HepG2 (cell line): ENCODE measurements around the gene CDH22. TPM values are rescaled to one million over a fixed set of nuclear protein-coding genes. Genes with fewer than 3 reads are reported as not detected.

ENCODE experiments used
- ATAC-seq: fragments of 200-7000 bp; cut with Tn5 transposase; 3 replicates; pipeline ENCODE4 v1.9.1; 2020; ENCODE audit warnings: mild to moderate bottlenecking, moderate library complexity
- BruUV-seq: library from RNA; stranded (reverse); fragments of 400-500 nt; replicated peaks from 2 replicates; lab custom pipeline; 2021; lab: Mats Ljungman, UMichigan
- CTCF ChIA-PET: fragments of 300-600 bp; formaldehyde crosslinking; extraction: SDS; loops from one replicate; lab custom pipeline; 2021; ENCODE audit warnings: low total read pairs, inconsistent platforms, low intra/inter-chr PET ratio; lab: Yijun Ruan, JAX
- POLR2A ChIA-PET: fragments of 350-600 bp; sonication (Branson Sonifier 250); formaldehyde crosslinking; loops from one replicate; lab custom pipeline; 2020; ENCODE audit warnings: antibody characterized with exemption, inconsistent platforms; lab: Yijun Ruan, JAX
- DNase-seq: peaks from one replicate; pipeline ENCODE4 v3.0.0-alpha.2; 2015; ENCODE audit warnings: low spot score
- FAIRE-seq: peaks from 3 replicates; lab custom pipeline; 2011; peaks lifted over from hg19 to GRCh38; lab: Jason Lieb, UNC
- H2AFZ ChIP-seq: one replicate; pipeline ENCODE4 v1.6.1; 2011; ENCODE audit warnings: low read length, inconsistent platforms
- H3K27ac ChIP-seq: fragments of 300-600 bp; 3 replicates; pipeline ENCODE4 v1.8.0; 2011; ENCODE audit warnings: mixed run types, mild to moderate bottlenecking, mixed read lengths, low read length, inconsistent platforms; ENCODE audit not compliant: insufficient read depth; ENCODE audit errors: extremely low read length
- H3K27me3 ChIP-seq, 2 experiments: fragments of 200-600 bp in 1 of 2; 2 replicates in 1 of 2; 3 replicates in 1 of 2; pipeline versions ENCODE4 v1.6.0 to v1.8.0; 2011; ENCODE audit warnings: low read length in 2 of 2, mild to moderate bottlenecking in 2 of 2, moderate library complexity in 2 of 2, inconsistent platforms in 1 of 2; ENCODE audit not compliant: insufficient read depth in 2 of 2, control insufficient read depth in 1 of 2
- H3K36me3 ChIP-seq, 2 experiments: fragments of 200-600 bp in 1 of 2; replicated peaks in 1 of 2; 2 replicates in 1 of 2; 3 replicates in 1 of 2; pipeline versions ENCODE4 v1.5.1 to v1.8.0; 2011; ENCODE audit warnings: low read length in 2 of 2, inconsistent platforms in 1 of 2; ENCODE audit not compliant: insufficient read depth in 2 of 2, control insufficient read depth in 1 of 2
- H3K4me1 ChIP-seq: 2 replicates; pipeline ENCODE4 v1.5.1; 2012; ENCODE audit warnings: low read length, inconsistent platforms; ENCODE audit not compliant: insufficient read depth
- H3K4me2 ChIP-seq: 2 replicates; pipeline ENCODE4 v1.6.0; 2011; ENCODE audit warnings: low read depth, low read length, inconsistent platforms
- H3K4me3 ChIP-seq, 3 experiments: fragments of 200-600 bp in 1 of 3; sonication (generic), shearing (Covaris generic) in 1 of 3; replicated peaks in 1 of 3; 2 replicates each; pipeline ENCODE4 v1.5.1; 2011 to 2016; ENCODE audit warnings: low read length in 3 of 3, inconsistent platforms in 2 of 3, low read depth in 2 of 3, mild to moderate bottlenecking in 2 of 3, control low read depth in 1 of 3, mixed read lengths in 1 of 3; ENCODE audit not compliant: insufficient read depth in 1 of 3
- H3K79me2 ChIP-seq: one replicate; pipeline ENCODE4 v1.6.1; 2011; ENCODE audit warnings: low read length, inconsistent platforms; ENCODE audit not compliant: insufficient read depth
- H3K9ac ChIP-seq: 2 replicates; pipeline ENCODE4 v1.6.0; 2011; ENCODE audit warnings: mild to moderate bottlenecking, low read depth, low read length, inconsistent platforms; ENCODE audit not compliant: insufficient read depth
- H3K9me3 ChIP-seq: 2 replicates; pipeline ENCODE4 v1.5.1; 2012; ENCODE audit warnings: mild to moderate bottlenecking, low read length
- H4K20me1 ChIP-seq: 2 replicates; pipeline ENCODE4 v1.6.0; 2011; ENCODE audit warnings: inconsistent platforms, mild to moderate bottlenecking, low read length, moderate library complexity; ENCODE audit not compliant: insufficient read depth
- CEBPB ChIP-seq: IDR thresholded peaks from 2 replicates; pipeline ENCODE4 v1.6.1; 2011; ENCODE audit warnings: low read depth, low read length, improper control_type of control experiment, borderline replicate concordance
- CEBPG ChIP-seq: IDR thresholded peaks from 2 replicates; pipeline ENCODE4 v1.6.1; 2016
- GATAD2A ChIP-seq: IDR thresholded peaks from 2 replicates; pipeline ENCODE4 v1.6.1; 2016
- IRX3 ChIP-seq: sonication (generic); formaldehyde crosslinking; IDR thresholded peaks from 2 replicates; pipeline ENCODE4 v1.8.1; 2023; ENCODE audit warnings: mild to moderate bottlenecking, low read depth, missing genetic modification reagents, borderline replicate concordance
- MED13 ChIP-seq: sonication (generic); formaldehyde crosslinking; IDR thresholded peaks from 2 replicates; pipeline ENCODE4 v1.5.0; 2020; ENCODE audit warnings: missing genetic modification reagents
- PCBP1 ChIP-seq: fragments of 200-400 bp; formaldehyde crosslinking; IDR thresholded peaks from 2 replicates; pipeline ENCODE4 v1.6.1; 2017; ENCODE audit warnings: mild to moderate bottlenecking, low read depth, low read length, borderline replicate concordance
- RCOR2 ChIP-seq: IDR thresholded peaks from 2 replicates; pipeline ENCODE4 v1.6.1; 2016; ENCODE audit warnings: missing biosample characterization, missing genetic modification reagents
- THRA ChIP-seq: sonication (generic); formaldehyde crosslinking; IDR thresholded peaks from 2 replicates; pipeline ENCODE4 v1.4.0; 2020; ENCODE audit warnings: missing genetic modification reagents, borderline replicate concordance
- YEATS4 ChIP-seq: sonication (generic); formaldehyde crosslinking; IDR thresholded peaks from 2 replicates; pipeline ENCODE4 v1.4.0; 2020; ENCODE audit warnings: missing genetic modification reagents, borderline replicate concordance
- ZMYM3 ChIP-seq: sonication (generic); formaldehyde crosslinking; IDR thresholded peaks from 2 replicates; pipeline ENCODE4 v1.5.1; 2020; ENCODE audit warnings: mild to moderate bottlenecking, missing genetic modification reagents
- ZNF784 ChIP-seq: sonication (generic); formaldehyde crosslinking; IDR thresholded peaks from 2 replicates; pipeline ENCODE4 v1.5.1; 2020; ENCODE audit warnings: missing genetic modification reagents, mild to moderate bottlenecking, borderline replicate concordance
- ZNF83 ChIP-seq: sonication (generic); formaldehyde crosslinking; IDR thresholded peaks from 2 replicates; pipeline ENCODE4 v1.4.0; 2020; ENCODE audit warnings: missing genetic modification reagents, mild to moderate bottlenecking, borderline replicate concordance
- WGBS: methylation state at CpG from one replicate; pipeline ENCODE4 v1.1.6; 2017; ENCODE audit warnings: low lambda C conversion rate; 5-methylcytosine and 5-hydroxymethylcytosine counted together
- in situ Hi-C: cut with HindIII; loops from 2 replicates; pipeline ENCODE4 v1.10.0; 2017; ENCODE audit warnings: low pct_unique_long_range_greater_than_20kb; ENCODE audit not compliant: extremely low pct_ligation_motif_present
- intact Hi-C: fragments of 100-400 bp; cut with micrococcal nuclease; formaldehyde crosslinking; loops from one replicate; pipeline ENCODE4 v1.10.0; 2022; ENCODE audit not compliant: unreplicated experiment
- polyA plus RNA-seq, 8 experiments: library from polyadenylated mRNA; depleted of rRNA in 3 of 8; stranded (reverse) in 7 of 8; unstranded in 1 of 8; fragments of >200 nt; fragmentation: Illumina TruSeq in 4 of 8; extraction: Trizol in 4 of 8; gene quantifications; 2 replicates each; pipeline versions ENCODE4 v1.2.1 to v1.2.3, GENCODE V29; 2011 to 2016; ENCODE audit warnings: low read depth in 4 of 8, missing spikeins in 1 of 8, mixed read lengths in 1 of 8; ENCODE audit not compliant: insufficient read depth in 1 of 8
- total RNA-seq, 5 experiments: library from RNA; depleted of rRNA; stranded (reverse); fragments of >200 nt; fragmentation: Illumina TruSeq; extraction: Trizol; gene quantifications; 2 replicates each; pipeline ENCODE4 v1.2.3, GENCODE V29; 2016; ENCODE audit warnings: low read depth in 1 of 5
- TF ChIP-seq, protein P1 (sequence below): sonication (generic); formaldehyde crosslinking; conservative IDR thresholded peaks from 2 replicates; pipeline ENCODE4 v1.5.0; 2020; ENCODE audit warnings: missing genetic modification reagents
- TF ChIP-seq, protein P2 (sequence below): sonication (generic); formaldehyde crosslinking; IDR thresholded peaks from 2 replicates; pipeline ENCODE4 v1.4.0; 2020; ENCODE audit warnings: missing genetic modification reagents, borderline replicate concordance

CDH22 gene
- total and polyA plus RNA-seq, 2 of the 13 experiments (the other 11 are each of a cell fraction or from before 2014, with no cell fraction given), result not detected

- TF ChIP-seq, protein P1, sequence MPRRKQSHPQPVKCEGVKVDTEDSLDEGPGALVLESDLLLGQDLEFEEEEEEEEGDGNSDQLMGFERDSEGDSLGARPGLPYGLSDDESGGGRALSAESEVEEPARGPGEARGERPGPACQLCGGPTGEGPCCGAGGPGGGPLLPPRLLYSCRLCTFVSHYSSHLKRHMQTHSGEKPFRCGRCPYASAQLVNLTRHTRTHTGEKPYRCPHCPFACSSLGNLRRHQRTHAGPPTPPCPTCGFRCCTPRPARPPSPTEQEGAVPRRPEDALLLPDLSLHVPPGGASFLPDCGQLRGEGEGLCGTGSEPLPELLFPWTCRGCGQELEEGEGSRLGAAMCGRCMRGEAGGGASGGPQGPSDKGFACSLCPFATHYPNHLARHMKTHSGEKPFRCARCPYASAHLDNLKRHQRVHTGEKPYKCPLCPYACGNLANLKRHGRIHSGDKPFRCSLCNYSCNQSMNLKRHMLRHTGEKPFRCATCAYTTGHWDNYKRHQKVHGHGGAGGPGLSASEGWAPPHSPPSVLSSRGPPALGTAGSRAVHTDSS (CRISPR knock-in tag), result no peak
Observed at GRCh38 chr20:46209930-46210671, 98.2 kb downstream of the CDH22 start (continued).

GRCh38 chr20:46207793-46208192, 100.5 kb downstream of the CDH22 start:
- ChIA-PET CTCF (no interaction called here), POLR2A (no interaction called here)
- H4K20me1 ChIP-seq, result no peaks in the 10 kb centered on the region; the same call in 1 of the 2 replicates
- FAIRE-seq (peak; percentile 56), DNase-seq (no peak), ATAC-seq (no peak)
- no peak overlapping the region for H3K9ac ChIP-seq
- H3K27me3 ChIP-seq, result peaks cover 14 to 91% of the 10 kb centered on the region in 2 experiments
- no peaks in the 10 kb centered on the region for H3K79me2 ChIP-seq
- H3K36me3 ChIP-seq, result no peaks in the 10 kb centered on the region
- no peak overlapping the region for H3K27ac ChIP-seq
- no peaks in the 10 kb centered on the region for H3K4me1 ChIP-seq
- no peak overlapping the region for H3K4me2 ChIP-seq
- H2AFZ ChIP-seq, result no peak overlapping the region
- BruUV-seq, result no TSS peak
- 0% methylated on average over 2 of the region's 2 CpGs for WGBS
- no peak overlapping the region for H3K4me3 ChIP-seq
- H3K9me3 ChIP-seq, result no peaks in the 10 kb centered on the region
- intact Hi-C loops (no loop called here), in situ Hi-C loops (no loop called here)
- TF ChIP-seq CEBPG (CRISPR knock-in tag) (peak; percentile 34; the same call in 1 of the 2 replicates), CEBPB (peak; percentile 79; the same call in 1 of the 2 replicates), MED13 (CRISPR knock-in tag) (no peak), IRX3 (no peak), RCOR2 (no peak), GATAD2A (no peak), PCBP1 (no peak), ZNF784 (no peak), YEATS4 (CRISPR knock-in tag) (no peak), THRA (peak; percentile 39; the same call in 1 of the 2 replicates), ZMYM3 (CRISPR knock-in tag) (peak; percentile 67; the same call in 1 of the 2 replicates), ZNF83 (no peak)
- TF ChIP-seq, protein P2, sequence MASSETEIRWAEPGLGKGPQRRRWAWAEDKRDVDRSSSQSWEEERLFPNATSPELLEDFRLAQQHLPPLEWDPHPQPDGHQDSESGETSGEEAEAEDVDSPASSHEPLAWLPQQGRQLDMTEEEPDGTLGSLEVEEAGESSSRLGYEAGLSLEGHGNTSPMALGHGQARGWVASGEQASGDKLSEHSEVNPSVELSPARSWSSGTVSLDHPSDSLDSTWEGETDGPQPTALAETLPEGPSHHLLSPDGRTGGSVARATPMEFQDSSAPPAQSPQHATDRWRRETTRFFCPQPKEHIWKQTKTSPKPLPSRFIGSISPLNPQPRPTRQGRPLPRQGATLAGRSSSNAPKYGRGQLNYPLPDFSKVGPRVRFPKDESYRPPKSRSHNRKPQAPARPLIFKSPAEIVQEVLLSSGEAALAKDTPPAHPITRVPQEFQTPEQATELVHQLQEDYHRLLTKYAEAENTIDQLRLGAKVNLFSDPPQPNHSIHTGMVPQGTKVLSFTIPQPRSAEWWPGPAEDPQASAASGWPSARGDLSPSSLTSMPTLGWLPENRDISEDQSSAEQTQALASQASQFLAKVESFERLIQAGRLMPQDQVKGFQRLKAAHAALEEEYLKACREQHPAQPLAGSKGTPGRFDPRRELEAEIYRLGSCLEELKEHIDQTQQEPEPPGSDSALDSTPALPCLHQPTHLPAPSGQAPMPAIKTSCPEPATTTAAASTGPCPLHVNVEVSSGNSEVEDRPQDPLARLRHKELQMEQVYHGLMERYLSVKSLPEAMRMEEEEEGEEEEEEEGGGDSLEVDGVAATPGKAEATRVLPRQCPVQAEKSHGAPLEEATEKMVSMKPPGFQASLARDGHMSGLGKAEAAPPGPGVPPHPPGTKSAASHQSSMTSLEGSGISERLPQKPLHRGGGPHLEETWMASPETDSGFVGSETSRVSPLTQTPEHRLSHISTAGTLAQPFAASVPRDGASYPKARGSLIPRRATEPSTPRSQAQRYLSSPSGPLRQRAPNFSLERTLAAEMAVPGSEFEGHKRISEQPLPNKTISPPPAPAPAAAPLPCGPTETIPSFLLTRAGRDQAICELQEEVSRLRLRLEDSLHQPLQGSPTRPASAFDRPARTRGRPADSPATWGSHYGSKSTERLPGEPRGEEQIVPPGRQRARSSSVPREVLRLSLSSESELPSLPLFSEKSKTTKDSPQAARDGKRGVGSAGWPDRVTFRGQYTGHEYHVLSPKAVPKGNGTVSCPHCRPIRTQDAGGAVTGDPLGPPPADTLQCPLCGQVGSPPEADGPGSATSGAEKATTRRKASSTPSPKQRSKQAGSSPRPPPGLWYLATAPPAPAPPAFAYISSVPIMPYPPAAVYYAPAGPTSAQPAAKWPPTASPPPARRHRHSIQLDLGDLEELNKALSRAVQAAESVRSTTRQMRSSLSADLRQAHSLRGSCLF (CRISPR knock-in tag), result no peak
